Measurements from ENCODE around the gene CDC42SE2. TPM values are rescaled to one million over a fixed set of nuclear protein-coding genes. Genes with fewer than 3 reads are reported as not detected.
"Not testable (repeated sequence)": the region's sequence is repeated elsewhere in the genome, so short reads cannot be mapped to it uniquely, and the experiment has no call there.

CDC42SE2 gene
- total and polyA plus RNA-seq, 2 experiments from 2014 or later, result 24.2 to 36.2 TPM

GRCh38 chr5:131277875-131278740 lies 14.3 kb downstream of the CDC42SE2 start (continued):
- TF ChIP-seq ZNF462 (CRISPR knock-in tag; IDR thresholded peaks at IDR 0.05) (no peak), STAT1 (IDR thresholded peaks at IDR 0.05; ENCODE audit: unreplicated experiment) (no peak), JUNB (IDR thresholded peaks at IDR 0.05; ENCODE audit: unreplicated experiment) (no peak), EZH2 (IDR thresholded peaks at IDR 0.05; ENCODE audit: low read depth, unreplicated experiment) (no peak)

DNA sequence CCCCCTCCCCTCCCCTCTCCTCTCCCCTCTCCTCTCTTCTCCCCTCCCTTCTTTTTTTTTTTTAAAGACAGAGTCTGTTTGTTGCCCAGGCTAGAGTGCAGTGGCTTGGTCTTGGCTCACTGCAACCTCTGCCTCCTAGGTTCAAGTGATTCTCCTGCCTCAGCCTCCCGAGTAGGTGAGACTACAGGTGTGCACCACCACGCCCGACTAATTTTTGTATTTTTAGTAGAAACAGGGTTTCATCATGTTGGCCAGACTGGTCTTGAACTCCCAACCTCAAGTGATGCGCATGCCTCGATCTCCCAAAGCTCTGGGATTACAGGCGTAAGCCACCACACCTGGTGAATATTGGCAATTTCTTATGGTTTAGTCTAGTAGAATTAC lies 14.9 kb downstream of the CDC42SE2 start:
- H3K27ac ChIP-seq (ENCODE audit: low read depth); H3K4me3 ChIP-seq; DNase-seq (ENCODE audit: low spot score); H3K4me2 ChIP-seq; H3K9me2 ChIP-seq (ENCODE audit: insufficient read depth); H3K4me1 ChIP-seq (ENCODE audit: insufficient read depth); H4K20me1 ChIP-seq (replicated peaks; ENCODE audit: insufficient read depth); H3K27ac Mint-ChIP-seq; H3F3A ChIP-seq (replicated peaks; ENCODE audit: low read depth); H3K36me3 ChIP-seq (ENCODE audit: insufficient read depth); H2AFZ ChIP-seq; H3K4me3 Mint-ChIP-seq; H3K27me3 ChIP-seq (ENCODE audit: insufficient read depth); ATAC-seq: not testable (repeated sequence)
- H3K4me1 Mint-ChIP-seq, result peaks cover 13% of the 10 kb centered on the region
- H3K27me3 Mint-ChIP-seq (ENCODE audit: insufficient read depth, low read depth, poor library complexity), result peaks cover 16% of the 10 kb centered on the region
- peaks cover 20% of the 10 kb centered on the region; the same call in 2 of the 3 replicates for H3K36me3 Mint-ChIP-seq (ENCODE audit: low read depth)
- peaks cover 23% of the 10 kb centered on the region for H3K9me3 Mint-ChIP-seq
- peaks cover 90% of the 10 kb centered on the region for H3K79me2 ChIP-seq (replicated peaks; ENCODE audit: insufficient read depth)
